Measurements from ENCODE around the gene WASHC2A. TPM values are rescaled to one million over a fixed set of nuclear protein-coding genes. Genes with fewer than 3 reads are reported as not detected.
"Not testable (repeated sequence)": the region's sequence is repeated elsewhere in the genome, so short reads cannot be mapped to it uniquely, and the experiment has no call there.

Gene WASHC2A
- total and polyA plus RNA-seq, 2 of the 4 experiments (the other 2 are of a cell fraction): 22.6 to 29.4 TPM

DNA sequence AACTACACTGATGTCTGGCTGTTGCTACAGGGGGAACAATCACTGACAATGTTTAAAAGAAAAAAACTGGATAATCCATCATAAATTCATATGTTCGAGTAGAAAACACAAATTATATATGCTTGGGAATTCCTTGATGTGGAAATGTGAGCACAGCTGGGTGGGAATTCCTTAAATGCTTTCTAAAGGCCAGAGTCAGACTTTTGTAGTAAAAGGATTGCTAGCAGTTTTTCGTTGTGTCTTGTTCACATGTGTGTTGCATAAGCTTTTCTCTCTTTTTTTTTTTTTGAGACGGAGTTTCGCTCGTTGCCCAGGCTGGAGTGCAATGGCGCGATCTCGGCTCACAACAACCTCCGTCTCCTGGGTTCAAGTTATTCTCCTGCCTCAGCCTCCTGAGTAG, 21.3 kb upstream of the WASHC2A start:
- 37% methylated on average over 4 of the region's 9 CpGs; no CpG with 5 or more reads in 1 of the 2 experiments for WGBS, 2 experiments (ENCODE audit: extremely low coverage in 2 of 2, insufficient read length in 1 of 2)
- H3K9ac ChIP-seq (ENCODE audit: low read depth, low read length); POLR2A ChIA-PET (ENCODE audit: unreplicated experiment); dilution Hi-C loops (cut with HindIII; ENCODE audit: low sequenced_read_pairs, unreplicated experiment); H3K9me3 ChIP-seq (ENCODE audit: control insufficient read depth, insufficient read depth, low read length); H3K4me3 ChIP-seq (ENCODE audit: insufficient read depth, low read depth, low read length); H3K27me3 ChIP-seq (ENCODE audit: control insufficient read depth, insufficient read depth, low read length); BruUV-seq (replicated peaks); H3K36me3 ChIP-seq (ENCODE audit: control insufficient read depth, insufficient read depth, low read length); H3K4me2 ChIP-seq (ENCODE audit: low read depth, low read length); H2BK120ac ChIP-seq (ENCODE audit: low read depth, low read length); H3K56ac ChIP-seq (ENCODE audit: extremely low read depth, insufficient read depth, low read length); H3K18ac ChIP-seq (ENCODE audit: low read depth, low read length); H3K9me1 ChIP-seq (ENCODE audit: insufficient read depth, low read length); intact Hi-C loops (cut with micrococcal nuclease); H3K4me1 ChIP-seq (ENCODE audit: control insufficient read depth, insufficient read depth, low read length); H2AK9ac ChIP-seq (replicated peaks; ENCODE audit: low read depth, low read length, poor library complexity); H4K5ac ChIP-seq (ENCODE audit: low read depth, low read length); H2AFZ ChIP-seq (replicated peaks; ENCODE audit: low read length, poor library complexity); CTCF ChIA-PET; H2AK5ac ChIP-seq (ENCODE audit: low read depth, low read length); H4K8ac ChIP-seq (ENCODE audit: low read depth in 2 of 2, low read length in 2 of 2); H2BK5ac ChIP-seq (ENCODE audit: low read depth, low read length, poor library complexity, severe bottlenecking); H4K91ac ChIP-seq (ENCODE audit: insufficient read depth, low read depth, low read length); H4K20me1 ChIP-seq (ENCODE audit: insufficient read depth, low read length); H3K14ac ChIP-seq (replicated peaks; ENCODE audit: low read depth, low read length); H3K4ac ChIP-seq (ENCODE audit: low read depth, low read length); H3K23ac ChIP-seq (ENCODE audit: low read depth, low read length); H3K79me1 ChIP-seq (ENCODE audit: low read depth in 1 of 2, low read length in 2 of 2); in situ Hi-C loops (cut with MboI; ENCODE audit: low sequenced_read_pairs); H2BK15ac ChIP-seq (ENCODE audit: low read depth, low read length); H2BK20ac ChIP-seq (ENCODE audit: low read depth, low read length); H3K27ac ChIP-seq (ENCODE audit: insufficient read depth, low read length): not testable (repeated sequence)
- ATAC-seq (ENCODE audit: low read depth) (peak; percentile 72), DNase-seq (peak; percentile 68)

DNA sequence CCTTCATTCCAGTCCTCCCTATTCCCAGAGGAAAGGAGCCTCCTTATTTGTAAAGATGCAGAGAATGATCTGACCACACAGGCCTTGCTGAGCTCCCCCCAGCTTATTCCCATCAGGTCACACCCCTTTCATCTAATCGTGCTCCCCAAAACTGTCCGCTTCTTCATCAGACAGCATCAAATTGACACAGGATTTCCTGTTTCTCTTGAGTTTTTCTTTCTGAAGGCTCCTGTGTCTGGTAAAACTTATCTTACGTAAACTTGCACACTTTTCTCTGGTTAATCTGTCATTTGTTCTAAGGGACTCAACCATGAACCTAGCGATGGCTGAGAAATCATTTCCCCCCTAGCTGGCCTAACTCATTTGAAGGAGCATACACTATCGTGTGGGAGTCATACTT, 20.2 kb upstream of the WASHC2A start:
- H3K9me3 ChIP-seq (ENCODE audit: control insufficient read depth, insufficient read depth, low read length); H3K27ac ChIP-seq (ENCODE audit: insufficient read depth, low read length); H3K4ac ChIP-seq (ENCODE audit: low read depth, low read length); H2AK5ac ChIP-seq (ENCODE audit: low read depth, low read length); CTCF ChIA-PET; dilution Hi-C loops (cut with HindIII; ENCODE audit: low sequenced_read_pairs, unreplicated experiment); H4K91ac ChIP-seq (ENCODE audit: insufficient read depth, low read depth, low read length); H3K4me3 ChIP-seq (ENCODE audit: insufficient read depth, low read depth, low read length); POLR2A ChIA-PET (ENCODE audit: unreplicated experiment); H4K20me1 ChIP-seq (ENCODE audit: insufficient read depth, low read length); H3K27me3 ChIP-seq (ENCODE audit: control insufficient read depth, insufficient read depth, low read length); H3K18ac ChIP-seq (ENCODE audit: low read depth, low read length); H3K14ac ChIP-seq (replicated peaks; ENCODE audit: low read depth, low read length); H2BK20ac ChIP-seq (ENCODE audit: low read depth, low read length); H3K36me3 ChIP-seq (ENCODE audit: control insufficient read depth, insufficient read depth, low read length); H4K8ac ChIP-seq (ENCODE audit: low read depth in 2 of 2, low read length in 2 of 2); H2AK9ac ChIP-seq (replicated peaks; ENCODE audit: low read depth, low read length, poor library complexity); H3K23ac ChIP-seq (ENCODE audit: low read depth, low read length); in situ Hi-C loops (cut with MboI; ENCODE audit: low sequenced_read_pairs); BruUV-seq (replicated peaks); ATAC-seq (ENCODE audit: low read depth); intact Hi-C loops (cut with micrococcal nuclease); H3K79me1 ChIP-seq (ENCODE audit: low read depth in 1 of 2, low read length in 2 of 2); H2BK5ac ChIP-seq (ENCODE audit: low read depth, low read length, poor library complexity, severe bottlenecking); H4K5ac ChIP-seq (ENCODE audit: low read depth, low read length); H3K4me1 ChIP-seq (ENCODE audit: control insufficient read depth, insufficient read depth, low read length); H2BK120ac ChIP-seq (ENCODE audit: low read depth, low read length); H2AFZ ChIP-seq (replicated peaks; ENCODE audit: low read length, poor library complexity); H3K9ac ChIP-seq (ENCODE audit: low read depth, low read length); H3K9me1 ChIP-seq (ENCODE audit: insufficient read depth, low read length); H3K56ac ChIP-seq (ENCODE audit: extremely low read depth, insufficient read depth, low read length); H3K4me2 ChIP-seq (ENCODE audit: low read depth, low read length); H2BK15ac ChIP-seq (ENCODE audit: low read depth, low read length); DNase-seq: not testable (repeated sequence)
- no CpG with 5 or more reads among the region's 5 CpGs for WGBS, 2 experiments (ENCODE audit: extremely low coverage in 2 of 2, insufficient read length in 1 of 2)
